Measurements from ENCODE around the gene STK36.

The STK36 gene

DNA sequence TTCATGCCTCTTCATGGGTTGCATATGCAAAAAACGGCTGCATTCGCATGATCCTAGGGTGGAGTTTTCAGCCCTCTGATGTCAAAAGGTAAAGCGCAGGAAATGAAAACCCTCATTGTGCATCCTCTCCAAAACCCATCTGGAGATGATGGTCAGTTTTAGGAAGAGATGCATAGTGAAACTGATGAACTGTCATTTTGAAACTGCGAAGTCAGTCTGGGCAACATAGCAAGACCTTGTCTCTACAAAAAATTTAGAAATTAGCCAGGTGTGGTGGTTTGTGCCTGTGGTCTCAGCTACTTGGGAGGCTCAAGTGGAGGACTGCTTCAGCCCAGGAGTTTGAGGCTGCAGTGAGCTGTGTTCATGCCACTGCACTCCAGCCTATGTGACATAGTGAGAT lies 36.2 kb downstream of the STK36 start:
- DNase-seq (ENCODE audit: low read depth): no peak
- H3K4me3 ChIP-seq (ENCODE audit: low read length): no peak overlapping the region
- TF ChIP-seq, protein P1, sequence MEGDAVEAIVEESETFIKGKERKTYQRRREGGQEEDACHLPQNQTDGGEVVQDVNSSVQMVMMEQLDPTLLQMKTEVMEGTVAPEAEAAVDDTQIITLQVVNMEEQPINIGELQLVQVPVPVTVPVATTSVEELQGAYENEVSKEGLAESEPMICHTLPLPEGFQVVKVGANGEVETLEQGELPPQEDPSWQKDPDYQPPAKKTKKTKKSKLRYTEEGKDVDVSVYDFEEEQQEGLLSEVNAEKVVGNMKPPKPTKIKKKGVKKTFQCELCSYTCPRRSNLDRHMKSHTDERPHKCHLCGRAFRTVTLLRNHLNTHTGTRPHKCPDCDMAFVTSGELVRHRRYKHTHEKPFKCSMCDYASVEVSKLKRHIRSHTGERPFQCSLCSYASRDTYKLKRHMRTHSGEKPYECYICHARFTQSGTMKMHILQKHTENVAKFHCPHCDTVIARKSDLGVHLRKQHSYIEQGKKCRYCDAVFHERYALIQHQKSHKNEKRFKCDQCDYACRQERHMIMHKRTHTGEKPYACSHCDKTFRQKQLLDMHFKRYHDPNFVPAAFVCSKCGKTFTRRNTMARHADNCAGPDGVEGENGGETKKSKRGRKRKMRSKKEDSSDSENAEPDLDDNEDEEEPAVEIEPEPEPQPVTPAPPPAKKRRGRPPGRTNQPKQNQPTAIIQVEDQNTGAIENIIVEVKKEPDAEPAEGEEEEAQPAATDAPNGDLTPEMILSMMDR (conservative IDR thresholded peaks at IDR 0.05; ENCODE audit: low read depth, low read length): no peak

DNA sequence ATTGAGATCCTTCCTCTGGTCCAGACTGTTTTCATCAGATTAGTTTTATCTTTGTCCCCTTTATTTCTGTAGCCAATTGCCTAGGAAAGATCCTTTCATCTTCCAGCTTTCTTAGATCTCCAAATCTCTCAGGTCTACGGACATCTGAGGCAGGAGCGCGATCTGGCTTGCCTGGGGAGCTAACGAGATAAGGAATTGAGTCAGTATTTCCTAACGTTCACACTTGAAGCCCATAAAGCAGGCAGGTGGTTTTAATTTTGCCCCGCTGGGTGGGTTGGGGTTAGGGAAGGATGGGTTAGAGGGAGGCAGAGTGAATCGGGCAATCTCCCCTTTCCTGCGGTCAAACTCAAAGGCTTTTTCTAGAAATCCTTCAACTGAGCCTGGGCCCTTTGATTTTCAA lies 38.0 kb downstream of the STK36 start:
- TF ChIP-seq, protein P1 (conservative IDR thresholded peaks at IDR 0.05; ENCODE audit: low read depth, low read length): no peak
- DNase-seq (ENCODE audit: low read depth): no peak
- no peak overlapping the region for H3K4me3 ChIP-seq (ENCODE audit: low read length)

DNA sequence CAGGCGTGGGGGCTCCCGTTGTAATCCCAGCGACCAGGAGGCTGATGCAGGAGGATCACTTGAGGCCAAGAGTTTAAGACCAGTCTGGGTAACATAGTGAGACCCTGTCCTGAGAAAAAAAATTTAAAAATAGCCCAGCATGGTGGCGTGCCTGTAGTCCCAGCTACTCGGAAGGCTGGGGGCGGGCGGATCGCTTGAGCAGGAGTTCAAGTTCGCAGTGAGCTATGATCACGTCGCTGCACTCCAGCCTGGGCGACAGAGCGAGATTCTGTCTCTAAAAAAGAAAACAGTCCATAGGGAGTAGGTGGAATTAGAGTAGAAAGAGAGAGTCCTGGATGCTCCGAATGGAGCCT lies 38.4 kb downstream of the STK36 start:
- no peak for DNase-seq (ENCODE audit: low read depth)
- TF ChIP-seq, protein P1 (conservative IDR thresholded peaks at IDR 0.05; ENCODE audit: low read depth, low read length): no peak
- peak overlapping the region; percentile 88 for H3K4me3 ChIP-seq (ENCODE audit: low read length)

DNA sequence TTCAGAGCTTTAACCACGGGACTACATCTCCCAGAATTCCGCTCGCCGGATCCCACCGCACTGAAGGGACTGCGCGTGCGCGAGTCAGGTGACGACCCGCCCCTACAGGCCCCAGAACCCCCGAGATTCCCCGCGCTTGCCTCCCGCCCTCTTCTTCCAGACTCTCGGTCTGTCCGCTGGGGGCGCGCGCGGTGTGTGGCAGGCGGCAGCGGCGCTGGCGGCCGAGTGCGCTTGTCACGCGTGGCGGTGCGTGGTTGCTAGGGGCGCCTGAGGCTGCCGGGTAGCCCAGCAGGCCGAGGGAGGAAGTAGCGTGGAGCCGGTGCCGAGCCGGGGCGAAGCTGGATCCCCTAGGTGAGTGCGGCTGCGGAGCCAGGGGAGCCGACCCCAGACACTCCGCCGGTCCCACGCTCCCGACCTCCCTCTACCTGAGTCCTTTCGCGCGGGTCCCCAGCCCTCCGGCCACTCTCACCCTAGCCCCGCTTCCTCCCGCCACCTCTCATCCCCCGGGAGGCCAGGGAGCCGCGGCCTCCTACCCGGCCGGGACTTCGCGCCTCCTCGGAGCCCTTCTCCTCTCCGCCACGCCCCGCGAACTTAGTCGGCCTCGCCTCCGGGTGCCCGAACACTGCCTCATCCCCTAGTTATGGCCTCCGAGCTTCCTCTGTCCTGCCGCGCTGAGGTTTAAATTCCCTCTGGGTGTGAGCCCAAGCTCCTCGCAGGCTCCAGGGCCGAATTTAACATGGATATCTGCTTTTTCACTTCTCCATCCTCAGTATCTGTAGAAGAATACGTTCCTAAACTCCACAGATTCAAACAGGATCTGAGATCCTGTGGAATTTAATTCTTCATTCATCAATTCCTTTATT lies 39.0 kb downstream of the STK36 start, which contains the start of gene TTLL4:
TTLL4 (plus strand) TSS at position 149 of the 863 bp plus-strand sequence. CDS start 26,842 bp downstream, outside the sequence.
- peak; percentile 71 for DNase-seq (ENCODE audit: low read depth)
- TF ChIP-seq, protein P1 (conservative IDR thresholded peaks at IDR 0.05; ENCODE audit: low read depth, low read length): peak; percentile 65
- H3K4me3 ChIP-seq (ENCODE audit: low read length): peak within 1 kb of the TSS; percentile 88

DNA sequence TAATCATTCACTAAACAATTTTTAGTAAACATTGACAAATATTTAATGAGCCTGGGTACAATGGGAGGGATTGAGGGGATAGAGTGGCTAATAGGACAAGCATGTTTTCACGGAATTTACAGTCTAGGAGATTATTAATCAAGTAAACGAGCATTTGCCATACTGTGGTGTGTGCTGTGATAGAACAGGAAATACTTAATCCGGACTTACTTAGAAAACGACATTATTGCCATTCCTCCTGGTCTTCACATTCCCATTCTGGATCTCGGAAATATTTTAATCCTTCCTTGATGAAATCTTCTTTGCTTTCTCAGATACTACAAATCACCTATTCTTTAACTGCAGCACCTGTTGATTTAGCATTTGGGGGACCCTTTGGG lies 39.7 kb downstream of the STK36 start:
- TF ChIP-seq, protein P1 (conservative IDR thresholded peaks at IDR 0.05; ENCODE audit: low read depth, low read length): no peak
- peak overlapping the region; percentile 88 for H3K4me3 ChIP-seq (ENCODE audit: low read length)
- peak; percentile 55 for DNase-seq (ENCODE audit: low read depth)

DNA sequence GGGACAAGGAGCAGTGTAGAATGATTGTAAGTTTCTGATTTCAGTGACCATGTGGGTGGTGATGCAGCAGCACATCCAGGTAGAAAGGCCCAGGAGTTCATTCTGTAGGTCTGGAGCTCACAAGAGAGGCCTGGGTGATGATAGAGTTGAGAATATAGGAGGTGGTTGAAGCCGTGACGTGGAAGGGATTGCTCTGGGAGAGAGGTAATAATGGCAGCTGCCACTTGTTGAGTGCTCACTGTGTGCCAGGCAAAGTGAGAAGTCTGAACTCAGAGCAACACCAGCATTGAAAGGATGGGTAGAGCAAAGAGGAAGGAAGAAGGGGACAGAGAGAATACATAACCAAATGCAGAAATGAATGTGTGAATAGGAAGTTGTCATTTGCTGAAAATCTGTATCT lies 42.0 kb downstream of the STK36 start:
- TF ChIP-seq, protein P1 (conservative IDR thresholded peaks at IDR 0.05; ENCODE audit: low read depth, low read length): no peak
- no peak for DNase-seq (ENCODE audit: low read depth)
- H3K4me3 ChIP-seq (ENCODE audit: low read length): no peak overlapping the region

DNA sequence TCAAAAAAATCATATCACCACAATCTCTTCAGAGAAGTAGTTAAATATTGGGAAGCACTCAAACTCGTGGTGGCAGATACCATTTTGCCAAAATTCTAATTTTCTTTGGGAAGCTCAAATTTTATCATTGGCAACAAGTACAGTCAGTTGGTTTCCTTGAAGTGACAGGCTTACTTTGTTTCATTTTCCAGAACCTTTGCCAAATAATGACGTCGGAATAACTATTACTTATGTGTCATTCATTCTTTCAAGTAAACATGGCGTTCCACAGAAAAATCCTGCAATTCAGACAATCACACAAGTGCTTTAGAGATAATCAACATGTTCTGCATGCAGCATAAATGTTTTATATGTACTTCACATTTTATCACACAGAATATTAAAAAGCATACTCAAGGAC lies 44.2 kb downstream of the STK36 start:
- DNase-seq (ENCODE audit: low read depth): no peak
- H3K4me3 ChIP-seq (ENCODE audit: low read length): no peak overlapping the region
- TF ChIP-seq, protein P1 (conservative IDR thresholded peaks at IDR 0.05; ENCODE audit: low read depth, low read length): no peak

All from retinal pigment epithelial cell (primary cell).